Measurements from ENCODE around the gene C3orf22. TPM values are rescaled to one million over a fixed set of nuclear protein-coding genes. Genes with fewer than 3 reads are reported as not detected.

The C3orf22 gene
- total RNA-seq, 1 experiment from 2014 or later, result not detected

GRCh38 chr3:126580746-126581145 is 22.0 kb upstream of the C3orf22 start:
- DNase-seq, result no peak
- no peak for TF ChIP-seq CTCF (IDR thresholded peaks at IDR 0.05; ENCODE audit: unreplicated experiment)
- Mint-ChIP-seq H3K4me3 (ENCODE audit: low read depth, unreplicated experiment) (no peak overlapping the region), H3K36me3 (ENCODE audit: insufficient read depth, unreplicated experiment) (no peaks in the 10 kb centered on the region), H3K4me1 (ENCODE audit: low read depth, unreplicated experiment) (no peaks in the 10 kb centered on the region), H3K27ac (ENCODE audit: unreplicated experiment) (no peak overlapping the region), H3K27me3 (ENCODE audit: unreplicated experiment) (peaks cover 75% of the 10 kb centered on the region), H3K9me3 (ENCODE audit: low read depth, unreplicated experiment) (no peaks in the 10 kb centered on the region)
- BruUV-seq (replicated peaks), result no TSS peak
- CTCF ChIA-PET, result interaction anchor here (0.6 kb wide), 1 partner anchor 1375 kb away, joined by 6 read pairs; no protein-coding TSS in a partner anchor
- intact Hi-C loops (cut with micrococcal nuclease; ENCODE audit: unreplicated experiment), result no loop called here

- peaks cover 7% of the 10 kb centered on the region for H3K4me1 Mint-ChIP-seq (ENCODE audit: low read depth, unreplicated experiment)
- H3K36me3 Mint-ChIP-seq (ENCODE audit: insufficient read depth, unreplicated experiment), result no peaks in the 10 kb centered on the region
- DNase-seq, result no peak
- CTCF ChIA-PET, result interaction anchor here (1.1 kb wide), 1 partner anchor 40 kb away, joined by 3 read pairs; no protein-coding TSS in a partner anchor
- no peak for TF ChIP-seq CTCF (IDR thresholded peaks at IDR 0.05; ENCODE audit: unreplicated experiment)
- H3K9me3 Mint-ChIP-seq (ENCODE audit: low read depth, unreplicated experiment), result no peaks in the 10 kb centered on the region
- H3K27me3 Mint-ChIP-seq (ENCODE audit: unreplicated experiment), result peaks cover 65% of the 10 kb centered on the region
- H3K4me3 Mint-ChIP-seq (ENCODE audit: low read depth, unreplicated experiment), result no peak overlapping the region
- H3K27ac Mint-ChIP-seq (ENCODE audit: unreplicated experiment), result no peak overlapping the region
- intact Hi-C loops (cut with micrococcal nuclease; ENCODE audit: unreplicated experiment), result no loop called here
- BruUV-seq (replicated peaks), result no TSS peak
Observed at GRCh38 chr3:126578702-126579101, 20.0 kb upstream of the C3orf22 start.

GRCh38 chr3:126577261-126577660 is 18.5 kb upstream of the C3orf22 start:
- BruUV-seq (replicated peaks), result no TSS peak
- intact Hi-C loops (cut with micrococcal nuclease; ENCODE audit: unreplicated experiment), result no loop called here

GRCh38 chr3:126573492-126574117 is 14.9 kb upstream of the C3orf22 start:
- Mint-ChIP-seq H3K27me3 (ENCODE audit: unreplicated experiment) (peaks cover 38% of the 10 kb centered on the region), H3K4me3 (ENCODE audit: low read depth, unreplicated experiment) (peak overlapping the region; percentile 57), H3K27ac (ENCODE audit: unreplicated experiment) (no peak overlapping the region), H3K36me3 (ENCODE audit: insufficient read depth, unreplicated experiment) (no peaks in the 10 kb centered on the region), H3K4me1 (ENCODE audit: low read depth, unreplicated experiment) (peaks cover 17% of the 10 kb centered on the region), H3K9me3 (ENCODE audit: low read depth, unreplicated experiment) (no peaks in the 10 kb centered on the region)
- peak; percentile 72 for DNase-seq
- no peak for TF ChIP-seq CTCF (IDR thresholded peaks at IDR 0.05; ENCODE audit: unreplicated experiment)
- no TSS peak for BruUV-seq (replicated peaks)
- CTCF ChIA-PET, result no interaction called here
- intact Hi-C loops (cut with micrococcal nuclease; ENCODE audit: unreplicated experiment), result no loop called here

More at GRCh38 chr3:126577261-126577660, 18.5 kb upstream of the C3orf22 start:
- no peak for TF ChIP-seq CTCF (IDR thresholded peaks at IDR 0.05; ENCODE audit: unreplicated experiment)
- Mint-ChIP-seq H3K27me3 (ENCODE audit: unreplicated experiment) (peaks cover 52% of the 10 kb centered on the region), H3K4me1 (ENCODE audit: low read depth, unreplicated experiment) (peaks cover 17% of the 10 kb centered on the region), H3K4me3 (ENCODE audit: low read depth, unreplicated experiment) (no peak overlapping the region), H3K9me3 (ENCODE audit: low read depth, unreplicated experiment) (no peaks in the 10 kb centered on the region), H3K36me3 (ENCODE audit: insufficient read depth, unreplicated experiment) (no peaks in the 10 kb centered on the region), H3K27ac (ENCODE audit: unreplicated experiment) (no peak overlapping the region)
- no peak for DNase-seq
- CTCF ChIA-PET, result interaction anchor here (0.6 to 1.7 kb wide), 2 partner anchors 60 to 148 kb away, joined by 4 to 6 read pairs; no protein-coding TSS in a partner anchor

Measured in Calu3 (cell line).